NCI-H187 (cell line): ENCODE measurements around the gene NAAA.
"Not testable (repeated sequence)": the region's sequence is repeated elsewhere in the genome, so short reads cannot be mapped to it uniquely, and the experiment has no call there.

Experiments used
- DNase-seq, 2 experiments: peaks; one replicate each; lab custom pipeline; 2025; lab: John Stamatoyannopoulos, UW

NAAA gene

GRCh38 chr4:75919920-75920319, 20.9 kb downstream of the NAAA start:
- DNase-seq: no peak

GRCh38 chr4:75916091-75916661, 24.6 kb downstream of the NAAA start:
- no peak for DNase-seq

GRCh38 chr4:75912968-75913367, 27.8 kb downstream of the NAAA start:
- DNase-seq: no peak

- not testable (repeated sequence) for DNase-seq
Observed at GRCh38 chr4:75910831-75911230, 30.0 kb downstream of the NAAA start.

DNA sequence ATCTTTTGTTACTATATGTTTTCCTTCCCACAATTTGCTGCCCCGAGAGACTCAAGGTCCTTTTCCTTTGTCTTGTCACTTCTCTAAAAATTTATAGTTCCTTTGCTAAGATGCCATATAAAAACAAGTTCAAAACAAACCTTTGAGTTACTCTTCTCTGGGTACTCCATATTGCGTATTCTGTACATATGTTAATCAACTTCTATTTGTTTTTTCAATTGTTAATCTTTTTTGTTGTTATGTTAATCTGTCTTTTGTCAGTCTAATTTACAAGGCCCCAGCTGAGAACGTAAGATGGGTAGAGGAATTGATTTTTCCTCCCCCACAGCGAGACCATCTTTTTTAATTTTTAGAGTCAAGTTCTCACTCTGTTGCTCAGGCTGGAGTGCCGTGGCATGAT, 31.4 kb downstream of the NAAA start:
- DNase-seq: no peak

DNA sequence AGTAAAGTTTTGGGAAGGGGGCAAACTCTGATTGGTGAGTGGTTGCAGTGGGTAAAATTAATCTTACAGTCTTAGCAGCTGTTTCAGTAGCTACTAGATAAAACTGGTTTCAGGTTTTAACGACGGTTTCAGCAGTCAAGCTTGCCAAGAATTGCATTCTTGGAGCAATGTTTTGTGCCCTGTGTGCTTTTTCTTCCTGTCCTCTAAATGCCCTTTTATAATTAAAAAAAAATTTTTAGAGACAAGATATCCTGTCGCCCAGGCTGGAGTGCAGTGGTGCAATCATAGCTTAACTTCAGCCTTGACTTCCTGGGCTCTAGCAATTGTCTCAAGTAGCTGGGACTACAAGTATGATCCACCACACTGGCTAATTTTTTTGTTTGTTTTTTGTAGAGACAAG, 32.3 kb downstream of the NAAA start:
- no peak for DNase-seq

DNA sequence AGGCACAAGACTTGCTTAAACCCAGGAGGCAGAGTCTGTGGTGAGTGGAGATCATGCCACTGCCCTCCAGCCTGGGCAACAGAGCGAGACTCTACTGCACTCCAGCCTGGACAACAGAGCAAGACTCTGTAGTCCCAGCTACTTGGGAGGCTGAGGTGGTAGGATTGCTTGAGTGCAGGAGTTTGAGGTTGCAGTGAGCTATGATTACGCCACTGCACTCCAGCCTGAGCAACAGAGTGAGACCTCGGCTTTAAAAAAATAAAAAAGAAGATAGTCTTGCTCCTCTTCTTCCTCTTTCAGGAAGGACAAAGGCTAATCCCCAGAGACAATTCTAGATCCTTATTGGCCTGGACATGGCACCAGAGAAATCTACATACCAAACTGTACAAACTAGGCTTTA, 32.8 kb downstream of the NAAA start:
- DNase-seq: no peak

DNA sequence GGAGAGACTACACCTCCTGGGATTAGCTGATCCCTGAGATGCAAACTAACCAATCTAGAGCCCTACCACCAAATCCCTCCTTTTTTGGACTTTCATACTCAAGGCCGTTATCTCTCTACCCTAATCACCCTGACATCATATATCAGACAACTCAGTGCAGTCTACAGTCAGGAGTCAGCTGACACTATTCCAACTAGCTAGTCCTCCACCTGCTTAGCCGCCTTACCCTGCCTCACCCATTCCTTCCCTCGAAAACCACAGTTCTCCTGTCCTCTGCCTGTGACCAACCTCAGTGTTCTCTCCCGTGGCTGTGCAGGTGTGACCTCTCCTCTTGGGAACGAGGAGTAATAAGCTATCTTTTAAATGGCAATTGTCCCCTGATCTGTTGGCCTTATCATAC, 36.7 kb downstream of the NAAA start:
- DNase-seq: no peak

DNA sequence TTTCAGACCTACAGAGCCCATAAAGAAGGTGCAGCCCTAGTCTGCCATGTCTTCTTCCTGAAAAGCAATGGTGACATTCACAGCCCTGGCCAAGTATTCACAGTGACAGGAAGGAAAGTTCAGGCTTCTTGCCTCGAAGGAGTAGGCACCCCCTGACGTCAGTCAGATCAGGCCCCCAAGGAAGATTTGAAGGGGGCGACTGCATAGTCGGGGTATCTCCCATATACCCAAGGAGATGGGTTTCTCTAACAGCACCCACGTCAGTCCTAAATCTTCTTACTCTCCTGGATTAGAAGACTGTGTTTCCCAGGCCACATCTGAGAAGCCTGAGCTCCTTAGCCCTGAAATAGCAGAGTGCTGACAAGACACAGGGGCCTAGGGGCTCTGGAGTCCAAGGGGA, 38.5 kb downstream of the NAAA start, which contains the start of gene PPEF2:
TSS of gene PPEF2 (minus strand) at position 101 of the 400 bp plus-strand sequence. CDS start 6,127 bp downstream, outside the sequence.
- DNase-seq: no peak

DNA sequence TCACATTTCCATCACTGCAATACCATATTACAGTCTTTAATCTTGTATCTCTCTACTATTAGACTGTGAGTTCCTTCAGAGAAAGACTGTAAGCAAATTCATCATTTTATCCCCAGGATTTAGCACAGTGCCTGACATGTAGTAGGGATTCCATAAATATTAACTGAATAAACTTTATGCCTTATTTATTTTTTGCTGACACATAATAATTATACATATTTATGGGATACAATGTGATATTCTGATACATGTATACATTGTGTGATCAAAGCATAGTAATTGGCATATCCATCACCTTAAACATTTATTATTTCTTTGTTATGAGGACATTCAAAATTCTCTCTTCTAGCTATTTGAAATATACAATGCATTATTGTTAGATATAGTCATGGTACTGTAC, 42.3 kb downstream of the NAAA start:
- no peak for DNase-seq

DNA sequence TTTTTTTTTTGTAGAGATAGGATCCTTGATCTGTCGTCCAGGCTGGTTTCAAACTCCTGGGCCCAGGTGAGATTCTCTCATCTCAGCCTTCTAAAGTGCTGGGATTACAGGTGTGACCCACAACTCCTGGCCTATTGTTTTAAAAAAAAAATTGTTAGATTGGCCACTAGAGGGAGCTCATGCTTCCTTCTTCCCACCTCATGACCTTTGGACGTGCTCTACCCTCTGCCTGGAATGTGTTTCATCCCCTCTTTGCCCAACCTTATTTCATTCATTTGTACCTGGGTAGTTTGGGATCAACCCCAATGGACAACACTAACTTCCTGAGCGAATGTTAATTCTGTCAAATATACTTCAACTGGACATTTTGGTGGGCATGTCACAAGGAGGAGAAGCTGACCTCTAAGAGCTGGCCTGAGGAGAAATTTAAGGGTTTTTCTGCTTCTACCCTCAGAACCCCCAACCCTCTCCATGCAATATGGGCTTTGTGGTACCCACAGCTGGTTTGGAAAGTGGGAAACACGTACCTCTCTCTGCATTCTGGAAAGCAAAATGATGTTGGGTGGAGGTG, 45.0 kb downstream of the NAAA start:
- no peak for DNase-seq

GRCh38 chr4:75892508-75892907, 48.3 kb downstream of the NAAA start:
- no peak for DNase-seq

DNA sequence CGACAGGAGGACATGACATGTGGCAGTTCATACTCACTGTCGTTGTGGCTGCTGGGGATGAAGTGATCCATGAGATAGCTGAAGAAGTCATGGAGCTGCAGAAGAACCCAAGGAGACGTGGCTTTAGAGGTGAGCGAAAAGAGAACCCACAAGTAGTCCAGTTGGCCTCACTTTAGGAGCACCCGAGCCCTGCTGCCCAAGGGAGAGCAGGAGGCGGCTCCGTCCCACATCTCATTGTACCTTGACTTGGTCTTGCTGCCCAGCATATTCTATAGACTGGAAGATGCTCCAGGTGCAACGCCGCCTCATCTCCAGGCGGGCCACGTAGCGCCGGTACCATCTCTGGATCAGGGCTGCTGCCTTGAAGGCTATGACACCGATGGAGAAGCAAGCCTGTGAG, 49.2 kb downstream of the NAAA start:
- DNase-seq: no peak

DNA sequence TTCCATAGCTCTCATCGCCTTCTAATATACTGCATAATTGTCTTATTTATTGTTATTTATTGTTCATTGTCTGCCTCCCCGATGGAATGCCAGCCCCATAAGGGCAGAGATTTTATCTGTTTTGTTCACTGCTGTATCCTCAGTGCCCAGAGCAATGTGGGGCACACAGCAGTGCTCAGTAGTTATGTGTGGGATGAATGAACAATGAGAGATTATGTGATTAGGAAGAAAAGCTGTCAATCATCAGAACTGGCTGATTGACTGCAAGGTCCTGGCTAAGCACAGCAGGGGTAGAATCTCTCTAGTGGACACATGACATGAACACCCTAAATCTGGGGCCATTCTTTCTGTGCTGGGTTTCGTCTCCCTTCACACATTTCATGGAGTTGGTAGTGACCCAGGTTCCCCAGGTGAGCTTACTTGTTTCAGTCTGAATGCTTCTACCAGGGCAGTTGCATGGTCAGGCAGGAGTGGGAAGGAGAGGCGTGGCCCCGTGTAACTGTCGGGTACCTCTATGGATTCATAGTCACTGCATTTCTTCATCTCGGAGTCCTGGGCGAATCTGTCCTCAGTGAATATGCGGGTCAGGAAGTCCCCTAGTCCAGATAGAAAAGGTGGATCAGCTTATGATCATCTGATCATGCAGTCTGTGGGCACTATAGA, 51.1 kb downstream of the NAAA start:
- DNase-seq: no peak

DNA sequence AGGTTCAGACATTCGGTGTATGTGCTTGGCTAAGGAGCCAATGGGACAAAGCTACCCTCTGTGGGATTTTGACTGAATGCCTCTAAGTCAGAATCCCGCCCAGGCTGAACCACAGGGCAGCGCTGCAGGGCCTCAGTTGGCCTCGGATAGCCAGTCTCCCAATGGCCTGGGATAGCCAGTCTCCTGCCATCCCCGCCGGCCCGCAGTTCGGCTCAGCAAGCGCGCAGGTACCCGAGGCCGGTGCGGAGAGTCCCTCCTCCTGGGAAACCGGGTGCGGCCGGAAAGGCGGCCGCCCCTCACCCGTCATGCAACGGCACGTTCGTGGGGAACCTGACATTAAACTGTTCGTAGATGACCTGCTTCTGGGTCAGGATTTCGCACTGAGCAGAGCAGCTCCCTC, 54.7 kb downstream of the NAAA start:
- DNase-seq: no peak

DNA sequence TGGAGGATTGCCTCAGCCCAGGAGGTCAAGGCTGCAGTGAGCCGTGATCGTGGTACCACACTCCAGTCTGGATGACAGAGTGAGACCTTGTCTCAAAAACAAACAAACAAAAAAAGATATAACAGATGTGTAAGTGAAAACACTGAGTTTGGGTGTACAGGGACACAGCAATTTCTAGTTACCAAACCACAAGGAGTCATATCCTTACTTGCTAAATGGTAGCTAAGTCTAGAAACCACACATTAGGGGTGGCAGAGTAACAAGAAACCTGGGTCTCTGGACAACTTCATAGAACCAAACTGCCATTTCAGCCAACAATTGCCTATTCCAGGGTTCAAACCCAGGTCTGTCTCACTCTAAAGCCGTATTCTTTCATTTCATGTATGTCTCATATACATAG, 59.3 kb downstream of the NAAA start:
- no peak for DNase-seq

GRCh38 chr4:75880278-75880677, 60.5 kb downstream of the NAAA start:
- DNase-seq: no peak

DNA sequence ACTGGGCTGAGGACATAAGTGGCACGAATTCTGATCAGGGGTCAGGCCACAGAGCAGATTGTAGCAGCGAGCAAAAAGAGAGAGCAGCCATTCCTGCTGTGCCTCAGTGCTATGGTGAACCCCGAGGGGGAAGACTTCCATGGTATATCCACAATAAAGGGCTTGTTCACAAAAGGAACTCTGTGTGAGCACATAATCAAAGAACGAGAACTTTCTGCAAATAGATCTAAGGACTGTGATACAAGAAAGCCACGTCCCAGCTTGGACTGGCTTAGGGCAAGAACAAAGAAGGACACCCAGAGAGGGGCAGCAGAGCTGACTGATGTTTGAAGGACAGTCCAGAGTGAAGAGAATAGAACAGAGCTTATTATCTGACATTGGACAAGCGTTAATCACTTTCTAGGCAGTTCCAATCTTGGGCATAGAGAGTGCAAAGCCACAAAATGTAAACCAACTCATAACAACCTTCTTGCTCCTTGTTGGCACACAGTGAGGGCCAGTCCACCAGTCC, 62.5 kb downstream of the NAAA start:
- no peak for DNase-seq

DNA sequence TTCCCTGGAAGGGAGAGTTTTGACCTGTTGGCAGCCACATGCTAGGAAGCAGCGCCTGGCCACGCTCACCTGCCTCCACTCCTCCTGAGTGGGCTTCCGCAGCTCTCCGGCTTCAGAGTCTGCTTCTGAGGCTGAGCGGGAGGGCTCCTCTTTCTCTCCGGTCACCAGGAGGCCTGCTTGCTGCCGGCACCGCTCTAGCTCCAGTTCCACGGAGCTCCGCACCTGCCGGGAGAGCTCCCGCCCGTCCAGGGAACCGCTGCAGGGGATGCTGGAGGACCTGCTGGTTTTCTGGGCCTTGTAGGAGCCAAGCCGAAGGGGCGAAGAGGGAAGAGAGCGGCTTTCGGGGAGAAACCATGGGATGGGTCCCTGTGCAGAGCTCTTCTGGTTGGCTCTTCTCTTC, 64.6 kb downstream of the NAAA start:
- DNase-seq: no peak

DNA sequence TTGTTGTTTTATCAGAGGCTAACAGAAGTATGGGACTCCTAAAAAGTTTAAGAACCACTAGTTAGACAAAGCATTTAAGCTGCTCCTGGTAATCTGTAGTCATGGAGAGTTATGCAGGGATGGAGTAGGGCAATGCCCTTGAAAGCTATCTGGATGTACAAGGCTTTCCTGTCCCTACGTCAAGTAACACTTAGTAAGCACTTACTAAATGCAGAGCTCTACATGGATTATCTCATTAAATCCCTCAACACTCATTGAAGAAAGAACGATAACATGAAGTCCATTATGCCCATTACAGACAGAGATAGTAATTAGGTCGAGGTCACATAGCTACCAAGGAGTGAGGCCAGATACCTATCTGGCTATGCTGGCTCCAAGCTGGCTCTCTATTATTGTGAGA, 71.7 kb downstream of the NAAA start:
- DNase-seq: no peak

GRCh38 chr4:75867130-75867529, 73.7 kb downstream of the NAAA start:
- no peak for DNase-seq
